ENCODE measurements around the gene KRT6A. TPM values are rescaled to one million over a fixed set of nuclear protein-coding genes. Genes with fewer than 3 reads are reported as not detected.

KRT6A gene
- total and polyA plus RNA-seq, 2 of the 8 experiments (the other 6 are each of a cell fraction or from before 2014, with no cell fraction given), result 0.11 TPM; not detected in 1

- H4K91ac ChIP-seq (replicated peaks; ENCODE audit: insufficient read length, low read length), result no peak within 1 kb of the TSS
- no peak within 1 kb of the TSS for H3K14ac ChIP-seq (ENCODE audit: insufficient read length)
- no peak within 1 kb of the TSS for H2AFZ ChIP-seq (ENCODE audit: low read length)
- H4K20me1 ChIP-seq (replicated peaks in 1 of 2; ENCODE audit: control insufficient read depth in 1 of 2, insufficient read depth in 2 of 2, low read length in 2 of 2), result no peaks in the 10 kb centered on the region
- H3K27ac ChIP-seq (ENCODE audit: low read depth, low read length), result no peak within 1 kb of the TSS
- no peaks in the 10 kb centered on the region; a peak in 1 of 4 replicates for H3K9me3 ChIP-seq (ENCODE audit: insufficient read depth in 2 of 2, low read depth in 1 of 2, low read length in 1 of 2)
- no peaks in the 10 kb centered on the region for H3K23me2 ChIP-seq (ENCODE audit: low read depth, low read length)
- peak within 1 kb of the TSS; percentile 84 for H4K8ac ChIP-seq (ENCODE audit: extremely low read depth, insufficient read depth, low read length)
- H3K4ac ChIP-seq (replicated peaks; ENCODE audit: insufficient read length, low read depth, low read length), result no peak within 1 kb of the TSS
- H3K27me3 ChIP-seq (replicated peaks in 1 of 4; ENCODE audit: control insufficient read depth in 3 of 4, extremely low read depth in 1 of 4, insufficient read depth in 3 of 4, low read length in 3 of 4), result no peaks in the 10 kb centered on the region
- no peak within 1 kb of the TSS for H2BK20ac ChIP-seq (ENCODE audit: low read length)
- H3K18ac ChIP-seq (ENCODE audit: extremely low read depth, low read length), result no peak within 1 kb of the TSS
- H3K4me2 ChIP-seq (ENCODE audit: insufficient read depth in 1 of 2, low read depth in 2 of 2, low read length in 2 of 2), result no peak within 1 kb of the TSS
- H3K4me3 ChIP-seq (ENCODE audit: extremely low read depth in 1 of 4, insufficient read depth in 2 of 4, low read depth in 3 of 4, low read length in 4 of 4), result no peak within 1 kb of the TSS
- no peak within 1 kb of the TSS for H2AK5ac ChIP-seq (ENCODE audit: low read depth, low read length)
- no peak within 1 kb of the TSS for H2BK12ac ChIP-seq (ENCODE audit: low read depth, low read length)
- H3K4me1 ChIP-seq (replicated peaks in 1 of 4; ENCODE audit: control insufficient read depth in 3 of 4, insufficient read depth in 4 of 4, low read length in 3 of 4), result peaks cover 0 to 1% (median 0%) of the 10 kb centered on the region in 4 experiments; a peak in 1 of 7 replicates
- no peak within 1 kb of the TSS for H3K23ac ChIP-seq (ENCODE audit: insufficient read length)
- no peak within 1 kb of the TSS for H3K56ac ChIP-seq (replicated peaks; ENCODE audit: insufficient read length, low read depth, low read length)
- H3K79me2 ChIP-seq (ENCODE audit: control insufficient read depth in 1 of 2, insufficient read depth in 2 of 2, low read length in 2 of 2), result no peaks in the 10 kb centered on the region
- 95% methylated on average over 29 of the region's 29 CpGs; no CpG with 5 or more reads in 1 of the 2 experiments for WGBS, 2 experiments (ENCODE audit: extremely low coverage in 1 of 2, insufficient coverage in 1 of 2, insufficient read length in 1 of 2, insufficient replicate concordance in 2 of 2, low coverage in 1 of 2, low lambda C conversion rate in 2 of 2, missing lambda C conversion rate in 1 of 2)
- ChIA-PET CTCF (ENCODE audit: partially characterized antibody) (interaction anchor here (0.8 to 4.0 kb wide), 23 partner anchors 8 to 363 kb away, joined by 3 to 27 read pairs (median 4); no protein-coding TSS in a partner anchor), POLR2A (ENCODE audit: partially characterized antibody) (no interaction called here)
- no peaks in the 10 kb centered on the region for H3K79me1 ChIP-seq (ENCODE audit: low read depth, low read length)
- FAIRE-seq (no peak), DNase-seq (ENCODE audit: low read depth in 1 of 2, low spot score in 2 of 2) (peak in 1 of 2 experiments; percentile 38)
- H3K36me3 ChIP-seq (ENCODE audit: control insufficient read depth in 2 of 4, insufficient read depth in 4 of 4, low read length in 3 of 4), result no peaks in the 10 kb centered on the region
- peak within 1 kb of the TSS; percentile 37; the same call in 1 of the 2 replicates for H2BK5ac ChIP-seq (ENCODE audit: low read depth, low read length)
- no peak within 1 kb of the TSS for H2BK15ac ChIP-seq (ENCODE audit: low read length)
- H2BK120ac ChIP-seq (replicated peaks; ENCODE audit: low read depth, low read length), result no peak within 1 kb of the TSS
- TF ChIP-seq HDAC2 (IDR thresholded peaks at IDR 0.05; ENCODE audit: borderline replicate concordance in 1 of 2, low read depth in 2 of 2, low read length in 2 of 2) (no peak), BCL11A (IDR thresholded peaks at IDR 0.05; ENCODE audit: low read depth in 2 of 2, low read length in 2 of 2) (no peak), FOSL1 (IDR thresholded peaks at IDR 0.05; ENCODE audit: insufficient read depth, low read depth, low read length) (no peak), CHD2 (IDR thresholded peaks at IDR 0.05; ENCODE audit: low read length) (no peak), CHD1 (IDR thresholded peaks at IDR 0.05; ENCODE audit: low read depth, low read length) (no peak), SUZ12 (IDR thresholded peaks at IDR 0.05; ENCODE audit: low read length) (no peak)
- no peak within 1 kb of the TSS for H3K9ac ChIP-seq (replicated peaks in 1 of 4; ENCODE audit: extremely low read depth in 1 of 4, low read depth in 3 of 4, low read length in 3 of 4)
- no peak within 1 kb of the TSS for H4K5ac ChIP-seq (ENCODE audit: insufficient read length, low read depth, low read length)
Observed at GRCh38 chr12:52519826-52520662, 27.0 kb upstream of the KRT6A start, which contains the start of gene KRT5. KRT5 (minus strand) TSS chr12:52520394; CDS start chr12:52520296, 98 bp downstream.
